ENCODE data around the gene CTNND2. TPM values are rescaled to one million over a fixed set of nuclear protein-coding genes. Genes with fewer than 3 reads are reported as not detected.

Gene CTNND2
- total RNA-seq, 4 donors from 2014 or later = 0.22 to 2.8 (median 0.39) TPM

DNA sequence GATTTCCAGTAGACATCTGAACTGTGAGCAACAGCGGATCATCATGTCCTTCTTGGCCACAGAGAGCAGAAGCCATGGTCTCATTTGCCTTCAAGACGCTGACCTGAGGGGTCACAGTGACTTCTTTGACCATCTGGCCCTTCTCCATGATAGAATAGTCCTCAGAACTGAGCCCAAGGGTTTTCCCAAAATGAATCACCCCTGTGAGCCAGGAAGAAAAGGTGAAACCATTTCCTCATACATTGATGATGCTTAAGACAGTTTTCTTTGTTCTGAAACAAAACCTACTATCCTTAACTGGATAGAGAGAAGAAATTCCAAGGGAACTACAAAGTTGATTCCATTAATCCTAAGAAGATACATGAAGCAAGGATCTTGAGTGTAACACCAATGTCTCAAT is 503.9 kb downstream of the CTNND2 start:
- Histone ChIP-seq H3K4me1 (no peaks in the 10 kb centered on the region), H3K27me3 (no peaks in the 10 kb centered on the region), H3K36me3 (no peaks in the 10 kb centered on the region), H3K4me3 (replicated peaks in 1 of 3) (no peak overlapping the region), H3K27ac (no peak overlapping the region), H3K9me3 (no peaks in the 10 kb centered on the region)
- 78 to 88% methylated on average over 2 of the region's 2 CpGs for WGBS, 2 donors
- TF ChIP-seq CTCF (IDR thresholded peaks at IDR 0.05) (no peak), POLR2A (IDR thresholded peaks at IDR 0.05) (no peak)
- no peak for DNase-seq
- intact Hi-C loops (cut with DNase I) = no loop called here

DNA sequence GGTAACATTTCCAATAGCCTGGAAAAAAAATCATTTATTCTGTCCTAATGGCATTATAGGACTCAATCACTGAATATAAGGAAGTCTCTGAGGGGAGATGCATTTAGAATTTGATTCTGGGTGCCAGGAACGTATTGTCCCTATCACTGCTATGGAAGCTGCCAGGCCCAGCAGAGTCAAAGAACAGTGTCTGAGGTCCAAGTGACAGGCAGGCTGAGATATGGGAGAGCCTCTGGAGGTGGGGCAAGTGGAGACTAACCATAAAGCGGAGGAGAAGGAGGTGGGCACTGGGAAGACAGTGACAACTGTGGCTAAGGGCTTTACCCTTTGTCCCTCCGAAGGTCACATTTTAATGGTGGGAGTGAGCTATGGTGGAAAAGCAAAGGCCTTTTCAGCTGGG is 505.5 kb downstream of the CTNND2 start:
- H3K4me1 ChIP-seq = no peaks in the 10 kb centered on the region
- intact Hi-C loops (cut with DNase I) = no loop called here
- H3K4me3 ChIP-seq (replicated peaks in 1 of 3) = no peak overlapping the region
- H3K36me3 ChIP-seq = no peaks in the 10 kb centered on the region
- DNase-seq = no peak
- H3K27me3 ChIP-seq = no peaks in the 10 kb centered on the region
- 85 to 93% methylated on average over 3 of the region's 3 CpGs for WGBS, 2 donors
- H3K27ac ChIP-seq = no peak overlapping the region
- no peaks in the 10 kb centered on the region for H3K9me3 ChIP-seq
- TF ChIP-seq POLR2A (IDR thresholded peaks at IDR 0.05) (no peak), CTCF (IDR thresholded peaks at IDR 0.05) (no peak)

- H3K9me3 ChIP-seq = no peaks in the 10 kb centered on the region
- intact Hi-C loops (cut with DNase I) = no loop called here
- H3K4me3 ChIP-seq (replicated peaks in 1 of 3) = no peak overlapping the region
- no peaks in the 10 kb centered on the region for H3K4me1 ChIP-seq
- 93 to 96% methylated on average over 8 of the region's 8 CpGs for WGBS, 2 donors
- TF ChIP-seq CTCF (IDR thresholded peaks at IDR 0.05) (no peak), POLR2A (IDR thresholded peaks at IDR 0.05) (no peak)
- no peak for DNase-seq
- H3K27me3 ChIP-seq = no peaks in the 10 kb centered on the region
- no peak overlapping the region for H3K27ac ChIP-seq
- no peaks in the 10 kb centered on the region for H3K36me3 ChIP-seq
These were observed 506.7 kb downstream of the CTNND2 start for GRCh38 chr5:11397549-11397948.

DNA sequence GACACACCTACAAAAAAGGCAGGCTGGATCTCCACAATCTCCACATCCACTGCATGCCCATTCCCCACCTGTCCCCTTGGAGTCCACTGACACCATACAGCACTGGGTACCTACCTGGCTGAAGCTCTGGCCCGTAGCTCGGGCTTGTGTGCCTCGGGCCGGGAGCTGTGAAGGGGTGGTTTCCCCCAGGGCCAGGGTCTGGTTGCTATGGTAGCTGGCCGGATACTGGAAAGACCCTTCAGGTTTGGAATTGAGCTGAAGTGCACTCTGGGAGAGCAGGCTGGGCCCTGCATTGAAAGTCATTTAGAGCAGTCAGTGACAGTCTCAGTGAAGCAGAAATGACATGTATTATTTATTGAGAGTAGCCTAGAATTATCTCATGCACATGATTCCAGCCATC is 507.3 kb downstream of the CTNND2 start:
- TF ChIP-seq POLR2A (IDR thresholded peaks at IDR 0.05) (no peak), CTCF (IDR thresholded peaks at IDR 0.05) (no peak)
- Histone ChIP-seq H3K27me3 (no peaks in the 10 kb centered on the region), H3K9me3 (no peaks in the 10 kb centered on the region), H3K36me3 (no peaks in the 10 kb centered on the region), H3K27ac (no peak overlapping the region), H3K4me3 (replicated peaks in 1 of 3) (no peak overlapping the region), H3K4me1 (no peaks in the 10 kb centered on the region)
- intact Hi-C loops (cut with DNase I) = no loop called here
- no peak for DNase-seq
- 68 to 85% methylated on average over 5 of the region's 5 CpGs for WGBS, 2 donors

DNA sequence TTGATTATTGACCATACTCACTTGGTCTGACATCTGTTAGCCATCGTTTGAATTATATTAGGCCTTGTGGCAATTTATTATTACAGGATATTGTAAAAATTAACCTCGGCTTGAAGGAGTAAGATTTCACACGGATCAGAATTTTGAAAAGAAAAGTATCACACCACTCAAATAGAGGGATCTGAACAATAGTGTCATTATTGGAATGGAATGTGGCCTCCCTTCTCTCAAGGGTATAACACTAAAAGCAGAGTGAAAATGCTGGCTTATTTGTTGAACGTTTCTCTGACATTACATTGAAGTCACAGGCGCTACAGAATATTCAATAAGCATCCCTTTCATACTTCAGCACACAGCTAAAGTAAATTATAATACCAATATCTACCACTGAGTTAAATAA is 509.3 kb downstream of the CTNND2 start:
- 86 to 87% methylated on average over 5 of the region's 5 CpGs for WGBS, 2 donors
- intact Hi-C loops (cut with DNase I) = no loop called here
- Histone ChIP-seq H3K27me3 (no peaks in the 10 kb centered on the region), H3K4me3 (replicated peaks in 1 of 3) (no peak overlapping the region), H3K4me1 (no peaks in the 10 kb centered on the region), H3K36me3 (no peaks in the 10 kb centered on the region), H3K27ac (no peak overlapping the region), H3K9me3 (no peaks in the 10 kb centered on the region)
- no peak for DNase-seq
- no peak for TF ChIP-seq CTCF (IDR thresholded peaks at IDR 0.05)
- TF ChIP-seq POLR2A (IDR thresholded peaks at IDR 0.05) = no peak

Data from thyroid gland (tissue), 4 donors.